SIG-M5 (cell line): ENCODE measurements around the gene TRUB2.
A peak's percentile ranks its signal among the peaks of the same experiment; 100 is the strongest.

Source experiments
- DNase-seq: peaks from one replicate; lab custom pipeline; 2025; lab: John Stamatoyannopoulos, UW

Gene TRUB2, protein sequence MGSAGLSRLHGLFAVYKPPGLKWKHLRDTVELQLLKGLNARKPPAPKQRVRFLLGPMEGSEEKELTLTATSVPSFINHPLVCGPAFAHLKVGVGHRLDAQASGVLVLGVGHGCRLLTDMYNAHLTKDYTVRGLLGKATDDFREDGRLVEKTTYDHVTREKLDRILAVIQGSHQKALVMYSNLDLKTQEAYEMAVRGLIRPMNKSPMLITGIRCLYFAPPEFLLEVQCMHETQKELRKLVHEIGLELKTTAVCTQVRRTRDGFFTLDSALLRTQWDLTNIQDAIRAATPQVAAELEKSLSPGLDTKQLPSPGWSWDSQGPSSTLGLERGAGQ

DNA sequence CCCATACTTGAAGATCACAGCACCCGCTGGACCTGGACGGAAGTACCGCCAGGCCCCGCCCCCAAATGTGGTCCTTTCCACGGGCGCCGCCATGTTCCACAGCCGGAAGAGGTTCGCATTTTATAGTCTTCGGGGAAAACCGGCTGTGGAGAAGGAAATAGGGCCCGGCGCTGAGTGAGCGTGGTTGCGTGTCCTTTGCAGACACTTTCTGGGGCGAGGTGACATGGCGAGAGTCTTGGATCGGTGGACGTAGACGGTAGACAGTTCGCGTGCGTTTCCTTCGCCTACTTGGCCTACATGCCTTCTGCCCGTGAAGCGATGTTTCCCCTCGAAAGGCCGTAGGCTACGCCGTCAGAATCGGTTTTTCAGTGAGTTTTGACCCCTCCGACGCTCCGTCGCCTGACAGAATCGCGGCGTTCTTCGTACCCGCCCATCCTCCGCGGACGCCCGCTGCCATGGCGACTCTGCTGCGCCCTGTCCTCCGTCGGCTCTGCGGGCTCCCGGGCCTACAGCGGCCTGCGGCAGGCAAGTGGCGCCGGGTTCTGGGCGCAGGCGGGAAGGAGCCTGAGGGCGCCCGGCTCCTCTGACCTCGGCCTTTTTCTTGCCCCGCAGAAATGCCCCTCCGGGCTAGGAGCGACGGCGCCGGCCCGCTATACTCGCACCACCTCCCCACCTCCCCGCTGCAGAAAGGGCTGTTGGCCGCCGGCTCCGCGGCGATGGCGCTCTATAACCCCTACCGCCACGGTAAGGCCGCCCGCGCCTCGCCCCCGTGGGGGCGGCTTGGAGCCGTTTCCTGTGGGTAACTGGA, at the start of gene TRUB2, which contains the start of gene COQ4:
Gene TRUB2, minus strand, starts transcription at position 44 of the 808 bp plus-strand sequence. Its CDS starts 39 bp downstream, at position 5.
Gene COQ4, plus strand, starts transcription at position 436 of the 808 bp plus-strand sequence. Its CDS starts 20 bp downstream, at position 456.
- peak; percentile 60 for DNase-seq

DNA sequence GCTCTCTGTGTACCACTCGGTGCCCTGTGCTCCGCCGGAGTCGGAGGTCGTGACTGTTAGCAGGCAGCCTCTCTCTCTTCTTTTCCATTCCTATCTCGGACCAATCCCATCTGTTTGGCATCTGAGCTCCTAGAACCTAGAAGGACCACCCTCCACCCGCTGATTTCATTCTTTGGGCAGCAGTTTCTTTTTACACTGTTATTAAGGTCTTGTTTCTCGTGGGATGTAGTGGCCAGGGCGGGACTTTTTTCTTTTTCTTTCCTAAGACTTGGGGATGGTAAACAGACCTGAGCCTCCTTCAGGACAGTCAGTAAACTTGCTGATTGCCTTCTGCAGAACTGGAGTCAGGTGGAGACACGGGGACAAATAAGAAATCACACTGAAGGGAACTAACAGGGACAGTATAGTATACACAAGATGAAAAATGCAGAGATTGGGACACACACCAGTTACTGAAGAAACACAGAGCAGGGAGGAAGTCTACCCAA, 49.4 kb upstream of the TRUB2 start:
- no peak for DNase-seq

DNA sequence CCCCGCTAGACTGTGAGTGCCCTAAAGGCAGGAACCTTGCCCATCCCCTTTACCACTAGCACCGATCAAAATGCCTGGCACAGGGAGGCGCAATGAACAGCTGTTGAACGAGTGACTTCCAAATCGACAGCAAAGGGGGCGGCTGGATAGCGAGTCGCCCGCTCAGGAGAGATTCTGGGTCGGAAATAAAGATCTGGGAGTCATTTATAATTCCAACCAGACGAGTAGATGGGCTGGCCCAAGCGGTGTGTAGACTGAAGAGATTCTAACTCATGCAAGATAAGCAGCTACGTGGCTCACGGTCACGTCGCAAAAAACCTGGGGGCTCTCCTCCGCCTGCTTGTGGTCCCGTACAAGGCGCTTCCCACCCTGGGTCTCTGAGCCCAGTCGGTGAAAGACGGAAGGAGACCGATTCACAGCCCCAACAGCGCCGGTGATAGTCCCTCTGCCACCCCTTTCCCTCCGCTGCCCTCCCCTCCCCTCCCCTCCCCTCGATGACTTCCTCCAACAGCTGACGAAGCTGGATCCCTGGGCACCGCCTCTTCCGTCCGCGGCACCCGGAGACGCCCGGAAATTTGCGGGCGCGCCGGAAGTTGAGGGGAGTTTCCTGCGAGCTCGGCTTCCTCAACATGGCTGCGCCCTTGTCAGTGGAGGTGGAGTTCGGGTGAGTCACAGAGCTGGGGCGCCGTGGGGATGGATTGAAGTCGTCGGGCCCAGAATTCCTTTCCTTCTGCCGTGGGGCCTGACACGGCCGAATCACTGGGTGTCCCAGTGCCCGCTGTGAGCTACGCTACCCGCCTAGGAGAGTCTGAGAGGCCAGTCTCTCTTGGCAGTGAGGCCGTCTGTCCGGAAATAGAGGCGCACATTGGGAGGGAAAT, 48.7 kb upstream of the TRUB2 start, which contains the start of gene URM1:
Gene URM1, plus strand, starts transcription at position 623 of the 878 bp plus-strand sequence. Its CDS starts 7 bp downstream, at position 630.
- peak; percentile 76 for DNase-seq

DNA sequence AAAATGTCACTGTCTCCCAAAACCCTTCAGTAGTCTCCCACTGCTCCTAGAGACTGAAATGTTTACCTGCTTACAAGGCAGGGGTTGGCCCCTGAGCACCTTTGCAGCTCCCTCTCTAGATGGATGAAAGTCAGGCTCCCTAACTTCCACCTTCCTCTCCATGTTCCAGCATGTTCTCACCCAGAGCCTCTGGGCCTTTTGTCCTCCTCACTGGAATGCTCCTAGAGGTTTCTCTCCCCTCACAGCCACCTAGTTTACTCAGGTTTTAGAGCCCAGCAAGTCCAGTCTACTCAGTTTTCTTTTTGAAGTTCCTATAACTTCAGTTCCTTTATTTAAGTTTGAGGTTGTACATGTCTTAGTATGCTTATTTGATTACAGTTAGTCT, 48.1 kb upstream of the TRUB2 start:
- no peak for DNase-seq

DNA sequence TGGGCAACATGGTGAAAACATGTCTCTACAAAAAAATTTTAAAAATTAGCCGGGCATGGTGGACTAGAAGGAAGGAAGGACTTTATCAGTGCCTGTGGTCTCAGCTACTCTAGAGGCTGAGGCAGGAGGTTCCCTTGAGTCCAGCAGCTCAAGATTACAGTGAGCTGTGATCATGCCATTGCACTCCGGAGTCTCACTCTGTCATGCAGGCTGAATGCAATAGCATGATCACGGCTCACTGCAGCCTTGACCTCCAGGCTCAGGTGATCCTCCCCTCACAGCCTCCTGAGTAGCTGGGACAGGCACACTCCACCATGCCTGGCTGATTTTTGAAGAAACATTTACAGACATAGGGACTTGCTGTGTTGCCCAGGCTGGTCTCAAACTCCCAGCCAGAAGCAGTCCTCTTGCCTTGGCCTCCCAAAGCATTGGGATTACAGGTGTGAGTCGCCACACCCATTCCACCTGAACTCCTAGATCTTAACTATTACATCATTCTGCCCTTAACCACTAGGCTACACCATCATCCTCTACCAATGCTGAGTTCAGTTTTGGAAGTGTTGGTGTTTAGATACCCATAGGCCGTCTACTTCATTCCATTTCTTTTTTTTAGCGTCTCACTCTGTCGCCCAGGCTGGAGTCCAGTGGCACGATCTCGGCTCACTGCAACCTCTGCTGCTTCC, 46.9 kb upstream of the TRUB2 start:
- no peak for DNase-seq

DNA sequence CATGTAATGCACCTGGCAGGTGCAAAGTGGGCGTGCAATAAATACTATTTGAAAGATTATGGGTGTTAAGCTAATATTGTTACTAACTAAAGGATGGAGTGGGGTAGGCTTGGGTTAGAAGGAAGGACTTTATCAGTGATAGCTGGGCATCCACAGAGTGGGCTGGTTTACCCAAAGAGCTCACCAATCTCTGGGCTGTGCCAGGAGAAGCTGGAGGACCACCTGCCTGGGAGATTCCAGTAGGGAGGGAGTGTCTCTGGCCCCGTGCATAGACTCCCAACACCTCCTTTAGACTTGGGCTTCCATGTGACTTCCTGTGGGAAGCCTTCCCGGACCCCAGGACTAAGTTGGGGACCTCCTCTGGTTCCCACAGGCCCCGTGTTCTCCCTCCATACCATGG, 43.3 kb upstream of the TRUB2 start:
- DNase-seq, result no peak

DNA sequence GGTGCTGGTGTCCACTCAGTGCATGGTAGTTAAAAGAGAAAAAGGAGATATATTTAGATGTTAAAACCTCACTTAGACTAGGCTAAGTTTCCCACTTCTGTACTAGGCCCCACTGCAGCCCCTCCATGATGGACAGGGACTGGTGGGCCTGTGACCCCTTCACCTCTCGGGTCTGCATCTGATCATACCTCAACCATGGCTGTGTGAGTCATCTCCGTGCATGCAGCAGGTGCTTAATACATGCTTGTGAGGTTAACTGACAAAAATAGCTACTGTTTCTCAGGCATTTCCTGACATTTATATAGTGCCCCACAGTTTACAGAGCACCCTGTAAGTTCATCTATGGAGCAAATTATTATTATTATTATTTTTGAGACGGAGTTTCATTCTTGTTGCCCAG, 40.5 kb upstream of the TRUB2 start:
- no peak for DNase-seq

DNA sequence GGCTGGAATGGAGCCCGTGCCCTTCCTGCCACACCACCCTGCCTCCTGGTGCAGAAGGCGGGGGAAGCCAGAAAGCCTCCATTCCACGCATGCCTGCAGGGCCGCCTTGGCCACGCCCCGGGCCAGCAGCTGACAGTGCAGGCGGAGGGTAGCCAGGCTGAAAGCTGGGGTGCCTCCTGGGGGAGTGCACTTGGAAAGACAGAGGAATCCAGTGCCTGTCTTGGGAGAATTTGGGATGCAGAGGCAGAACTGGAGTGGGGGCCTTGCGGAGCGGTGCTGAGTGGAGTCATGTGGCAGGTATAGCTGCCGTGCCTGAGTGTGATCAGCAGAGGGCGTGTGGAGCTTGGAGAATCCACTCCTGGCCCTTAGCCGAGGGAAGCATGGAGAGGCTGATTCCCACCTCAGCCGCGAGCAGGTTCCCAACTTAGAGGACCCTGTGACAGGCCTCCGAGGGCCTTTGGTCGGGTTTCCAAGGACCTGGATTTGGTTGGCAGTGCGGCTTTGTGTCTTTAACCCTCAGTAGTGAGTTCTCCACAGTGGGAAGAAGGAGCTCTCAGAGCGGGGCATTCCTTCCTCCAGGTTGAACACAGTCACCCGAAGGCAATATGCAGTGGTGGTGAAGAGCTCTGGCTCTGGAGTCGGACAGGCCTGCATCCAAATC, 39.9 kb upstream of the TRUB2 start:
- DNase-seq, result no peak

DNA sequence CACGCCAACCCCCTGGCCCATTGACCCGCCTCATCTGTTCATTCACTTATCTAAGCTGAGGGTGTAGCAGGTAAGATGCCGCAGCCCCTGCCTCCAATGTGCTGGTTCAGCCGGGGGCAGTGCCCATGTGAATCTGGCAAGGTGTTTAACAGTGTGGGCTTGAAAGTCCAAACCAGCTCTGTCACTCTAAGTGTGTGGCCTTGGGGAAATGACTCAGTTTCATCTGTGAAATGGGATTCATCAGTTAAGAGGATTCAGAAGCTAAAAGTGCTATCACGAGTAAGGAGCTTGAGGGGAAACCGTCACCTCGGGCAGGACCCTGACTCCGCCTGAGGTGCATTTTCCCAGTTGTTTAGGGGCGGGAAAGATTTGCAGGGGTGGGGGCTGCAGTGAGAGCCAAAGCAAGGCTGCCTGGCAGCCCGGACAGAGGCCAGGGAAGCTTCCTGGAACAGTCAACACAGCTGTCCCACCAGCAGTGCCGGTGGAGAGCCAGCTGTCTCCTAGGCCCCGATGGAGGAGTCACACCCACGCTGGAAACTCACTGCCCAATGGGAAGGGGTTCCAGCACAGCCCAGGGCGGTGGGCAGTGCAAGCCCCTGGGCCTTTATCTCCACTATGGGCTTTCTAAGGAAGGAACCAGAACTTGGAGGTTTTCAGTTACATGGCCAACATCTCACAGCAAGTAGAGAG, 39.2 kb upstream of the TRUB2 start:
- DNase-seq, result no peak

DNA sequence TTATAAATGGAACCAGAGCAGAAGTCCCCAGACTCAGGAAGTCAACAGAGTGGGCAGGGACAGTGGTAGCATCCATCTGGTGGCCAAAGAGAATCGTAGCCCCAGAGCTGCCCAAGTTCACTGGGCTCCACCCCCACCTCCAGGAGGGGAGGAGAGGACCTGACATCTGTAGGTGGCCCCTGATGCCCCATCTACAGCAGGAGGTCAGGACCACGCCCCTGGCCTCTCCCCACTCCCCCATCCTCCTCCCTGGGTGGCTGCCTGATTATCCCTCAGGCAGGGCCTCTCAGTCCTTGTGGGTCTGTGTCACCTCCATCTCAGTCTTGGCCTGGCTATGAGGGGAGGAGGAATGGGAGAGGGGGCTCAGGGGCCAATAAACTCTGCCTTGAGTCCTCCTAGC, 38.6 kb upstream of the TRUB2 start:
- no peak for DNase-seq

DNA sequence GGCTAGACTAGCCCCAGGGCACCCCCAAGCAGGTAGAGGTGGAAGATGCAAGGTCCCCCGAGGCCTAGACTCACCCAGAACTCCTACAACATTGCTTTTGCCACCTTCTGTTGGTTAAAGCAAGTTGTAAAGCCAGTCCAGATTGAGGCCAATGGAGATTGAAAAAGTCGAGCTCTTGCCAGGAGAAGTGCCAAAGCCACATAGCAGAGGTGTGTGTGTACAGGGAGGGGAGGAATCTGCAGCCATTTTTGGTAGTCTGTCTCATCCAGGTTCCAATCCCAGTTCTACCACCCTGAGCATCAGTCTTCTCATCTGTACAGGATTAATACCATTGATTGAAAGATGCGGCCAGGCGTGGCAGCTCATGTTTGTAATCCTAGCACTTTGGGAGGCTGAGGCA, 36.6 kb upstream of the TRUB2 start:
- no peak for DNase-seq

DNA sequence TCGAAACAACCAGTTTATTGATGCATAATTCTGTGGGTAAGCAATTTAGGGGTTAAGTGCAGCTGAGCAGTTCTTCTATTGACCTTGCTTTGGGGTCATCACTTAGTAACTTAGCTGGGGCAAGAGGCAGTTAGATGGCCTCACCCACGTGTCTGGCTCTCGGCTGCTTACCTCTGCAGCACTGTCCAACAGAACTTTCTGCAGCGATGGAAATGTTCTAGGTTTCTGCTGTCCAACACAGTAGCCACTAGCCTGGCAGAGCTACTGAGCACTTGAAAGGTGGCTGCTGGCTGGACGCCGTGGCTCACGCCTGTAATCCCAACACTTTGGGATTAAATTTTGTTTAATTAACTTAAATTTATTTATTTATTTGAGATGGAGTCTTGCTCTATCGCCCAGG, 35.8 kb upstream of the TRUB2 start:
- DNase-seq, result no peak

DNA sequence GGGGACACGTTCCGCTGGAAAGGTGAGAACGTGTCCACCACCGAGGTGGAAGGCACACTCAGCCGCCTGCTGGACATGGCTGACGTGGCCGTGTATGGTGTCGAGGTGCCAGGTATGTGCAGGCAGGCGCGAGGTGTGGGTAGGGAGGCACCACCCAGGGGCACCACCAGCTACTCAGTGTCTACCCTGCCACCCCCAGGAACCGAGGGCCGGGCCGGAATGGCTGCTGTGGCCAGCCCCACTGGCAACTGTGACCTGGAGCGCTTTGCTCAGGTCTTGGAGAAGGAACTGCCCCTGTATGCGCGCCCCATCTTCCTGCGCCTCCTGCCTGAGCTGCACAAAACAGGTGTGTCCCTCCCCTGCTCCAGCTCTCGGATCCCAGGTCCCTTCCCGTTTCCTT, 33.2 kb upstream of the TRUB2 start:
- DNase-seq, result no peak

DNA sequence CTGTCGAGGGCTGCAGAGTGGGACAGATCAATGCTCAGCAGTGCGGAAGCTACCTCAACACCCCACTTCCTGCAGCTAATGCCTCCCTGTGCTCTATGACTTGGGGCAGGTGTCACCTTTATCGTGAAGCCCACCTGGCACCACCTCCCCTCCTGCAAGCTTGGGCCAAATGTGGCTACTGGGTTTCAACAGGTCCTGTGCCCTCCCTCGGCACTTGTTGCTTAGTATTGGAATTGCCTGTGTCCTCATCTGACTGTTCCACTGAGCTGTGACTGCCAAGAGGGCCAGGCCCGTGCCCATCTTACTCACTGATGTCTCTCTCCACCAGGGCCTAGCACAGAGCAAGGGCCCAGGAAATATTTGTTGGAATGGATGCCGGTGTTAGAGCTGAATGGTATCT, 27.5 kb upstream of the TRUB2 start:
- DNase-seq, result no peak

DNA sequence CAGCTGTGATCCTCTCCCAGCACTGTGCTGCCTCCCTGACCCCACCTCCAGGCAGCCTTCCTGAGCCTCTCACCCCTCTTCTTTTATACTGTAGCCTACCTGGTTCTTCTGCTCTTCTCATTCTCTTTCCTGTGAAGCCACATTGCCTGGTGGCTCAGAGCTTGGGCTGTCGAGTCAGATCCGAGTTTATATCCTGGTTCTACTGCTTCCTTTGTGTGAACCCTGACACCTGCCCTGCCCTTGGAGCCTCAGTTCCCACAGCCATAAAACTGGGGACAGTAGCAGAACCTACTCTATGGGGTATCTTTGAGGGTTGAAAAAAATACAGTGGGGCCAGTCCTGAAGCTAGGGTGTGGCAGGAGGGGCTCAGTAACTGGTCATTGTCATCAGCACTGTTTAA, 26.9 kb upstream of the TRUB2 start:
- DNase-seq, result no peak

DNA sequence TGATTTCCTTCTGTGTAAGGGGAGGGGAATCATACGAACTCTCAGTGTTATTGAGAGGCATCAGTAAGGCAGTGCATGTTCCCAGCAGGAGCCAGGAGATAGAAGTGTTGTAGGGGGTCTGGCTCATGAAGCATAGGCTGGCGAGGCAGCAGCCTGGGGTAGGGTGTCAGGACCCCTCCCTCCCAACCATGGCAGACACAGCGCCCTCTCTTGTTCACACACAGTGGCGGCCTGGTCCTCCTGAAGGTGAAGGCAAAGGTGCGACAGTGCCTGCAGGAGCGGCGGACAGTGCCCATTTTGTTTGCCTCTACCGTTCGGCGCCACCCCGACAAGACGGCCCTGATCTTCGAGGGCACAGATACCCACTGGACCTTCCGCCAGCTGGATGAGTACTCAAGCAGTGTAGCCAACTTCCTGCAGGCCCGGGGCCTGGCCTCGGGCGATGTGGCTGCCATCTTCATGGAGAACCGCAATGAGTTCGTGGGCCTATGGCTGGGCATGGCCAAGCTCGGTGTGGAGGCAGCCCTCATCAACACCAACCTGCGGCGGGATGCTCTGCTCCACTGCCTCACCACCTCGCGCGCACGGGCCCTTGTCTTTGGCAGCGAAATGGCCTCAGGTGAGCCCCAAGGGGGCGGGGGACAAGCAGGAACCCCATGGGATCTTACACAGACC, 22.8 kb upstream of the TRUB2 start:
- DNase-seq, result no peak

DNA sequence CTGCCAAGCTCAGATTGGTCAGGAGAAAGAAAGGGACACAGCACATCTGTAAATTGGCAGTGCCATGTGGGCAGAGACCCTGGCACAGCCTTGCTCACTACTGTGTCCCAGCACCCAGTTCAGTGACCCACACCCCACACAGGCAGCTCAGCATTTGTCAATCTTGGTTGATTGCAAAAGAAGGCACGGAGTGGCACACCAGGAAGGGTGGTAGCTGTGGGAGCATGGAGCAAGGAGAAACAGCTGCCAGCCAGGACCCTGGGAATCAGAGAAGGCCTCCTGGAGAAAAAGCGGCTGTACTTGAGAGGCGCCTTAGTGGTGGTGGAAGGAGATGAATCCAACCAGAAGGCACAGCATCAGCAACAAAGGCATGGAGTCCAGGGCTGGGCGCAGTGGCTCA, 21.6 kb upstream of the TRUB2 start:
- no peak for DNase-seq

DNA sequence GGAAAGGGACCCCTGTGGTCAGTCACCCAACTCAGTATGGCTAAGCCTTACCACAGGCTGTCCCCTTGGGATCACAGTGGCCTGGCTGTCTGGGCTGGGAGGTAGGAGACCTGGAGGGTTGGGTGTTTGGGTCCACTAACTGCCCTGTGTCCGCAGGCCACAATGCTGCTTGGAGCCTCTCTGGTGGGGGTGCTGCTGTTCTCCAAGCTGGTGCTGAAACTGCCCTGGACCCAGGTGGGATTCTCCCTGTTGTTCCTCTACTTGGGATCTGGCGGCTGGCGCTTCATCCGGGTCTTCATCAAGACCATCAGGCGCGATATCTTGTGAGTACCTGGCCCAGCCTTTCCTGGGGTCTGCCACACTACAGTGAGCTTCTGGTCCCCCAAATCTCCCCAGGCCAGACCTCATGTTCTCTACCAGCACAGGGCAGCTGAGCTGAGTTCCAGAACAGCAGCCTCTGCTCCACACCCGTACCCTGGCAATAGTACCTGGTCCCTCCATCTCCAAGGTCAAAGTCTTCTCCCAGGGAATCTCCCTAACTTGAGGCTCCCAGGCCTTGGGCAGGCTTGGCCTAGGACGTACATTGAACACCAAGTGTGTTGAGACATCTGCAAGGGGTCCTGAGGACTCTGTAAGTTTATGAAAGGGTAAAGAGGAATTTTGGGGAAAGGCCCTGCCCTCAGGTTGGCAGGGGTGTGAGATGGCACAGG, 20.9 kb upstream of the TRUB2 start:
- DNase-seq, result no peak

DNA sequence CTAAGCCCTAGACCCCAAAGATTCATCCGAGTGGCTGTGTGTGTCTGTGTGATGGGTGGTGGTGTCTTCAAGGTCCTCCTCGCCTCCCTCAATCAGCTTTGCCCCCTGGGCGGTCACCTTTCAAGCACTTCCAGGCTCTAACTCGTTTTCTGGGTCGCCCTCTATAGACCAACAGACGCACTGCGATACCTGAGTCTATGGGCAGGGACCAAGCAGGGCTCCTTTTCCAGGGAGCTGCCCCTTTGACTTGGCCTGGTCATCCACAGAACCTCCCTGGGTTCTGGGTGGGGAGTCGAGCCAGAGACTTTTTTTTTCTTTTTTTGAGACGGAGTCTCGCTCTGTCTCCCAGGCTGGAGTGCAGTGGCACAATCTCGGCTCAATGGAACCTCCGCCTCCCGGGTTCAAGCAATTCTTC, 19.2 kb upstream of the TRUB2 start:
- DNase-seq, result no peak
